SK-N-SH treated with all-trans-retinoic acid at 6 μM for 48 hours (cell line): ENCODE measurements around the gene SLC2A5.

Experiments used
- ATAC-seq: fragments of 200-7000 bp; cut with Tn5 transposase; 3 replicates; pipeline ENCODE4 v1.9.1; 2020; ENCODE audit warnings: mild to moderate bottlenecking, moderate library complexity
- ARNTL ChIP-seq: fragments of 450-650 bp; formaldehyde crosslinking; IDR thresholded peaks from 2 replicates; pipeline ENCODE4 v1.5.0; 2020; ENCODE audit warnings: low read depth, mild to moderate bottlenecking, moderate library complexity, borderline replicate concordance
- CREB5 ChIP-seq: fragments of 250-450 bp; sonication (Bioruptor Pico); IDR thresholded peaks from 2 replicates; pipeline ENCODE4 v1.5.1; 2020; ENCODE audit warnings: low read depth, mild to moderate bottlenecking, moderate library complexity
- CSRNP3 ChIP-seq: fragments of 250-450 bp; sonication (Bioruptor Pico); IDR thresholded peaks from 2 replicates; pipeline ENCODE4 v1.5.1; 2021; ENCODE audit warnings: mild to moderate bottlenecking, moderate library complexity
- GLIS3 ChIP-seq: fragments of 250-450 bp; sonication (Bioruptor Pico); IDR thresholded peaks from 2 replicates; pipeline ENCODE4 v1.5.0; 2020; ENCODE audit warnings: mild to moderate bottlenecking, moderate library complexity
- ISL1 ChIP-seq: fragments of 250-450 bp; sonication (Bioruptor Pico); IDR thresholded peaks from 2 replicates; pipeline ENCODE4 v2.1.2; 2022; ENCODE audit warnings: mild to moderate bottlenecking, moderate library complexity
- PATZ1 ChIP-seq: fragments of 250-450 bp; sonication (Bioruptor Pico); IDR thresholded peaks from 2 replicates; pipeline ENCODE4 v1.8.0; 2020; ENCODE audit warnings: mild to moderate bottlenecking, moderate library complexity, borderline replicate concordance
- PPARA ChIP-seq: fragments of 250-450 bp; sonication (Bioruptor Pico); IDR thresholded peaks from 2 replicates; pipeline ENCODE4 v1.5.0; 2020; ENCODE audit warnings: mild to moderate bottlenecking, borderline replicate concordance
- RARB ChIP-seq: fragments of 250-450 bp; sonication (Bioruptor Pico); IDR thresholded peaks from 2 replicates; pipeline ENCODE4 v1.8.0; 2021; ENCODE audit warnings: mild to moderate bottlenecking, moderate library complexity
- SNAI2 ChIP-seq: fragments of 250-450 bp; sonication (Bioruptor Pico); IDR thresholded peaks from 2 replicates; pipeline ENCODE4 v1.5.0; 2020; ENCODE audit warnings: mild to moderate bottlenecking, moderate library complexity
- TCF4 ChIP-seq: fragments of 250-450 bp; sonication (Bioruptor Pico); IDR thresholded peaks from 2 replicates; pipeline ENCODE4 v1.8.0; 2021; ENCODE audit warnings: mild to moderate bottlenecking, moderate library complexity, borderline replicate concordance
- TOX ChIP-seq: fragments of 250-450 bp; sonication (Bioruptor Pico); IDR thresholded peaks from 2 replicates; pipeline ENCODE4 v1.8.0; 2021; ENCODE audit warnings: mild to moderate bottlenecking, moderate library complexity, borderline replicate concordance
- TSHZ2 ChIP-seq: fragments of 250-450 bp; sonication (Bioruptor Pico); IDR thresholded peaks from 2 replicates; pipeline ENCODE4 v1.5.0; 2020; ENCODE audit warnings: mild to moderate bottlenecking, moderate library complexity
- ZC3H10 ChIP-seq: fragments of 250-450 bp; sonication (Bioruptor Pico); IDR thresholded peaks from 2 replicates; pipeline ENCODE4 v1.5.1; 2021; ENCODE audit warnings: mild to moderate bottlenecking, moderate library complexity
- ZFP3 ChIP-seq: fragments of 250-450 bp; sonication (Bioruptor Pico); IDR thresholded peaks from 2 replicates; pipeline ENCODE4 v1.5.0; 2020; ENCODE audit warnings: mild to moderate bottlenecking, moderate library complexity
- ZFP30 ChIP-seq: fragments of 450-650 bp; formaldehyde crosslinking; IDR thresholded peaks from 2 replicates; pipeline ENCODE4 v1.5.0; 2022; ENCODE audit warnings: mild to moderate bottlenecking, moderate library complexity
- ZNF70 ChIP-seq: fragments of 450-650 bp; formaldehyde crosslinking; IDR thresholded peaks from 2 replicates; pipeline ENCODE4 v1.5.0; 2020; ENCODE audit warnings: mild to moderate bottlenecking, moderate library complexity
- ZNF8 ChIP-seq: fragments of 450-650 bp; formaldehyde crosslinking; IDR thresholded peaks from 2 replicates; pipeline ENCODE4 v1.5.0; 2020; ENCODE audit warnings: mild to moderate bottlenecking, moderate library complexity

The SLC2A5 gene

GRCh38 chr1:9110669-9111356 lies 41.4 kb upstream of the SLC2A5 start:
- no peak for TF ChIP-seq ISL1 (CRISPR knock-in tag)
- no peak for TF ChIP-seq ZFP3 (CRISPR knock-in tag)
- no peak for TF ChIP-seq GLIS3 (CRISPR knock-in tag)
- no peak for TF ChIP-seq CSRNP3 (CRISPR knock-in tag)
- TF ChIP-seq SNAI2 (CRISPR knock-in tag): no peak
- no peak for TF ChIP-seq TSHZ2 (CRISPR knock-in tag)
- no peak for TF ChIP-seq PATZ1
- ATAC-seq: peak; percentile 96

GRCh38 chr1:9108056-9108665 lies 38.7 kb upstream of the SLC2A5 start:
- no peak for ATAC-seq
- no peak for TF ChIP-seq ISL1 (CRISPR knock-in tag)
- TF ChIP-seq CSRNP3 (CRISPR knock-in tag): no peak

- TF ChIP-seq ZNF8: no peak
- TF ChIP-seq ZFP3 (CRISPR knock-in tag): no peak
- no peak for TF ChIP-seq ZFP30 (CRISPR knock-in tag)
- TF ChIP-seq CREB5 (CRISPR knock-in tag): no peak
- no peak for TF ChIP-seq RARB (CRISPR knock-in tag)
- no peak for TF ChIP-seq ARNTL
- no peak for TF ChIP-seq TSHZ2 (CRISPR knock-in tag)
- TF ChIP-seq PATZ1: no peak
- no peak for TF ChIP-seq PPARA
- no peak for TF ChIP-seq ISL1 (CRISPR knock-in tag)
- no peak for TF ChIP-seq ZC3H10 (CRISPR knock-in tag)
- TF ChIP-seq TCF4: no peak
- no peak for TF ChIP-seq CSRNP3 (CRISPR knock-in tag)
- no peak for TF ChIP-seq TOX
- TF ChIP-seq ZNF70 (CRISPR knock-in tag): no peak
- ATAC-seq: no peak
Measured at GRCh38 chr1:9107136-9107535, 37.7 kb upstream of the SLC2A5 start.
